GM10248 (cell line): Measurements from ENCODE around the gene NELL2.
"Not testable (repeated sequence)": the region's sequence is repeated elsewhere in the genome, so short reads cannot be mapped to it uniquely, and the experiment has no call there.

Source experiments
- CTCF ChIA-PET: fragments of 300-600 bp; sonication (Branson Sonifier 250); formaldehyde crosslinking; extraction: SDS; loops from one replicate; lab custom pipeline; 2021; ENCODE audit warnings: antibody characterized with exemption; lab: Yijun Ruan, JAX
- POLR2A ChIA-PET: fragments of 350-650 bp; sonication (Branson Sonifier 250); formaldehyde crosslinking; extraction: SDS; loops from one replicate; lab custom pipeline; 2020; ENCODE audit warnings: antibody characterized with exemption; lab: Yijun Ruan, JAX
- DNase-seq: peaks from one replicate; pipeline ENCODE4 v3.0.0; 2012; ENCODE audit errors: extremely low spot score
- CTCF ChIP-seq: IDR thresholded peaks from 2 replicates; pipeline ENCODE4 v1.5.1; 2012; ENCODE audit warnings: mild to moderate bottlenecking, low read depth; ENCODE audit errors: extremely low read depth, missing control alignments, control extremely low read depth

The NELL2 gene

GRCh38 chr12:44827832-44828438, 48.2 kb downstream of the NELL2 start:
- ChIA-PET POLR2A (no interaction called here), CTCF (interaction anchor here (0.9 kb wide), 1 partner anchor 16 kb away, joined by 3 read pairs; no protein-coding TSS in a partner anchor)
- no peak for TF ChIP-seq CTCF
- DNase-seq, result no peak

GRCh38 chr12:44821702-44822101, 54.4 kb downstream of the NELL2 start:
- CTCF ChIA-PET, result interaction anchor here (1.4 kb wide), 1 partner anchor 34 kb away, joined by 3 read pairs; no protein-coding TSS in a partner anchor

GRCh38 chr12:44819884-44820283, 56.2 kb downstream of the NELL2 start:
- no peak for TF ChIP-seq CTCF
- DNase-seq, result no peak
- ChIA-PET POLR2A (no interaction called here), CTCF (no interaction called here)

More at GRCh38 chr12:44821702-44822101, 54.4 kb downstream of the NELL2 start:
- POLR2A ChIA-PET, DNase-seq: not testable (repeated sequence)

- TF ChIP-seq CTCF, result no peak
- no peak for DNase-seq
- ChIA-PET POLR2A (no interaction called here), CTCF (no interaction called here)
Observed at GRCh38 chr12:44817687-44818086, 58.4 kb downstream of the NELL2 start.

- TF ChIP-seq CTCF, result no peak
- no peak for DNase-seq
- CTCF ChIA-PET, result interaction anchor here (1.5 kb wide), 1 partner anchor 13 kb away, joined by 3 read pairs; no protein-coding TSS in a partner anchor
- POLR2A ChIA-PET, result no interaction called here
Observed at GRCh38 chr12:44816446-44817017, 59.6 kb downstream of the NELL2 start.

- CTCF ChIA-PET, result interaction anchor here (0.8 to 1.9 kb wide), 4 partner anchors 16 to 137 kb away, joined by 3 to 11 read pairs (median 3); no protein-coding TSS in a partner anchor
- POLR2A ChIA-PET, result no interaction called here
- no peak for DNase-seq
- peak; percentile 7 for TF ChIP-seq CTCF
Observed at GRCh38 chr12:44812062-44812461, 64.1 kb downstream of the NELL2 start.

- no peak for TF ChIP-seq CTCF
- ChIA-PET CTCF (interaction anchor here (1.1 kb wide), 2 partner anchors 12 to 13 kb away, joined by 3 read pairs; no protein-coding TSS in a partner anchor), POLR2A (no interaction called here)
- no peak for DNase-seq
Observed at GRCh38 chr12:44804068-44804467, 72.0 kb downstream of the NELL2 start.
